LNCAP (cell line): ENCODE measurements around the gene CTDSP2.

Experiments
- CTCF ChIP-seq: fragments of 450-650 bp; IDR thresholded peaks from 2 replicates; pipeline ENCODE4 v1.5.1; 2017; ENCODE audit warnings: mild to moderate bottlenecking

The CTDSP2 gene

DNA sequence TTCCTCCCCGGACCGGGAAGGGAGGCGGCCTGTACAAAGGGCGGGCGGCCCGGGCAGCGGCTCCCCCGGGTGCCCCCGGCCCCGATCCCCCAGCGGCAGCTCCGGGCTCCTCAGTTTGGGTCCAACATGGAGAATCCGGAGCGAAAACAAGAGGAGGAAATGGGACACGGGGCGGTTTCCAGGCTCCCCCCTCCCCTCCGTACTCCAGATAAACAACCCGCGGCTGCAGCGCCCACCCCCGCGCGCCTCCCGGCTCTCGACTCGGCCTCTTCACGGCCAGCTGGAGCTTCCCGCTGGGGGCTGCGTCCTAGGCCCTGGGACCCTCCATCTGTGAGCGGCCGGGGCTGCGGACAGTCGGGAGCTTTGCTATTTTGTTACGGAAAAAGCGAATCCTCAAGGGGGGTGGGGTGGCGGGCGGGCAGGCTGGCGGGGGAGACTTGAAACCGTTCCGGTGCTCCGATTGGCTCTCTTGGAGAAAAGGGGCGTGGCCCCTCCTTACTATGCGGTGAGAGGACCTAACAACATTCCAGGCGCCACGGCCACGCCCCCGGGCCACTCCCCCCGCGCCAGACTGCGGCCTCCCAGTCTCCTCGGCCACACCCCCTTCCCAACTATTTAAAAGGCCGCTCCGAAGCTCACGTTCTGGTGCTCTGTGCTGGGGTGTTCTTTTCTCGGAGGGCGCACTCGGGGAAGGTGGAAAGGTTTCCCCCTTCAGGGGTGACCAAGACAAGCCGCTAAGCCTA is at the start of gene CTDSP2:
Gene CTDSP2 (minus strand): TSS at position 153 of the 743 bp plus-strand sequence. CDS start 294 bp downstream, outside the sequence.
- TF ChIP-seq CTCF = no peak

GRCh38 chr12:57896115-57896433 is 49.5 kb upstream of the CTDSP2 start:
- TF ChIP-seq CTCF = no peak

DNA sequence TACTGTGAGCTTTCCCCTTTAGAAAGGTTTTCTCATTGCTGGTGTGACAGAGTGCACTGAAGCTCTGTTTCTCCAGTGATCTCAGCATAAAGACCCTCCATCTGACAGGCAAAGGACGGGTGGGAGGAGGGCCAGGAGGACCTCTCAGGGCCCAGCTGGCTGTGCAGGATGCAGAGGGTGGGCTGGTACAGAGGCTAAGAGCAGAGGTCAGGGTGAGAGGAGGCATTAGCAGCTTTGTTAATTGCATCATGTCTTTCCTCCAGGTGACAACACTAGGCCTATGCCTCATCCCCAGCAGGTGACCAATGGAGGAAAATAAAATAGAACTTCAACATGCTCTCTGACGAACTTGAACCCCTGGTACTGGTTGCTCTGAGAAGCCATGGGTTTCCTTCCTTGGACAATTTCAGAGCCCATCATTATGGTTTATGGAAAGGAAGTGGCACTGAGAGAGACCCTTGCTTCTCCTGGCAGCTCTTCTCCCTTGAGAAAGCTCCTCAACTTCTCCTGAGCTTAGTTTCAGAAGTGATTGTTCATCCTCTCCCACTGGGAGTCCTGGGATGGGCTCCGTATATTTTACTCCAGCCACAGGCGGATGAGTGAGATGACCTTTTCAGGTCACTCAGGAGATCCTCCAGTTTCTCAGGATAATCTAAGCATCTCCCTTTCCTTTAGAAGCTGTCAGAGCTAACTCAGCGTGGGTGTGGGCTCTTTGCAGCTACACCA is 49.0 kb upstream of the CTDSP2 start:
- no peak for TF ChIP-seq CTCF

DNA sequence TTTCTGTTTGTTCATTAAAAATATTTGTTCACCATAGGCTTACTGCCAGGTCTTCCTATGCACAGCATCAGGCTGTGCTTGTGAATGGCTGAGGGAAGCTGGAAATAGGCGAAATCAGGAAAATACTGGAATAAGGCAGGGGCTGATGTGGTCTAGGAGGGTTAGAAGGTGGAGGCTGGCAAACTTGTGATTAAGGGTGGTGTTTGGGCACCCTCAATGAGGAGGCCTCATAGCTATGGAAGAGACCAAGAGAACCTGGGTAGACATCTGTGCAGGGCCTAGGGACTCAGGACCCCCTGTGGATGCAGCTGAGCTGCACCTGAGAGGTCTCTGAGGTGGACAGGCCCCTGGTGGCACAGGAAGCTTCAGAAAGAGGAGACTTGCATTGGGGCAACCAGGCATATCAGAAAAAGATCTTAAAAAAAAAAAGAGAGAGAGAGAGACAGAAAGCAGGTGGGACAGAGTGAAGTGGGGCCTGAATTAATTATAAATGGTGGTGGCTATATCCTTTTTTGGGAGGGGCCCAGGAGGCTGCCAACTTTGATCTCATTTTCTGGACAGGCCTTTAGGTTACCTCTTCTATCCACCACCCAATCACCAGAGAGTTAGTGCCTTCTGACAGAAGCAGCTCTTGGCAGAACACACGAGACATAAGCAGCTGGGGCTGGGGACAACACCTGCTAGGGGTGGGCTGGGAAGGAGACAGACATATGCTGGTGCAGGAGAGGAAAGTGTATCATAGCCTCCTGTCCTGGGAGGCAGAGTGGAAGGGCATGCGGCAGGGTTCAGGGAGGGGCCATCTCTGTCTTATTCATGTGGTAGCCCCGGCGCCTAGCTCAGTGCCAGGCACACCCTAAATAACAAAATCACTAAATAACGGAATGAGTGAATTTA is 48.1 kb upstream of the CTDSP2 start:
- TF ChIP-seq CTCF = no peak

DNA sequence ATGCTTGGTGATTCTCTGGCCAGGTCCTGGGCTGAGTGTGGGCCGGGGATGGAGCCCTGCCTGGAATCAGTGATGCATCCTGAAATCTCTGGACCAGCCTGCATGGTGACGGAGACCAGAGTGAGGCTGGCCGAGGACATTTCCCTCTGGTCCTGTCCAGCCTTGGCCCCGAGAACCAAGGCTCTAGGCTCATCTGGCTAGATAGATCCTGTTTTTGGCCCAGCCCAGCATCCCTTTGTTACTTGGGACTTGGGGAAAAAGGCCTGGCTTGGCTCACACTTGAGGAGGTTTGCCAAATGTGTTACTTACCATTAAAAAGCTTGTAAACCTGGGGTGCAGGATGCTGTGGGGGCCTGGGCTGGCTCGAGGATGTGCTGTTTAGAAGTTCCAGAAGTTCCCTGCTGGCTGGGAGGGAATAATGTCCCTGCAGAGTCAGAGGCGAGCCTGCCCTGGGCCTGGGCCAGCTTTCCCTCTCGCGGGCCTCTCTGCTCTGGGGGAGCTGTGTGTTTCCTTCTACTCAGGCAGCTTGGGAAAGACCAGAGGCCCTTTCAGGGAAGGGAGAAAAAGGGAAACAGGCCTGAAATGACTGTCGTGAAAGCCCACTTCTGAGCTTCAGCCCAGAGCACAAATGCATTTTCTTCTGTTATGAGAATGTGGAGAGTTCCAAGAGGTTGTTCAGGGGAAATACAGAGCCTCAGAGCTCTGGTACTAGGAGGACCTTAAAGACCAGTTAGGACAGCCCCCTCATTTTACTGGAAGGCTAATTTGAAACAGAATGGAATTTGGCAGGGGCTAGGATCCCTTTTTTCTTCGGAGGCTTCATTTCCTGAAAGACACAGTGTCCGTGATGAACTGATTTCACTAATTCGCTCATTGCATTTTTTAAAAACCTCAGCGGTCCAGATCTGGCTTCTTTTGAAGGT is 47.2 kb upstream of the CTDSP2 start:
- TF ChIP-seq CTCF = no peak

DNA sequence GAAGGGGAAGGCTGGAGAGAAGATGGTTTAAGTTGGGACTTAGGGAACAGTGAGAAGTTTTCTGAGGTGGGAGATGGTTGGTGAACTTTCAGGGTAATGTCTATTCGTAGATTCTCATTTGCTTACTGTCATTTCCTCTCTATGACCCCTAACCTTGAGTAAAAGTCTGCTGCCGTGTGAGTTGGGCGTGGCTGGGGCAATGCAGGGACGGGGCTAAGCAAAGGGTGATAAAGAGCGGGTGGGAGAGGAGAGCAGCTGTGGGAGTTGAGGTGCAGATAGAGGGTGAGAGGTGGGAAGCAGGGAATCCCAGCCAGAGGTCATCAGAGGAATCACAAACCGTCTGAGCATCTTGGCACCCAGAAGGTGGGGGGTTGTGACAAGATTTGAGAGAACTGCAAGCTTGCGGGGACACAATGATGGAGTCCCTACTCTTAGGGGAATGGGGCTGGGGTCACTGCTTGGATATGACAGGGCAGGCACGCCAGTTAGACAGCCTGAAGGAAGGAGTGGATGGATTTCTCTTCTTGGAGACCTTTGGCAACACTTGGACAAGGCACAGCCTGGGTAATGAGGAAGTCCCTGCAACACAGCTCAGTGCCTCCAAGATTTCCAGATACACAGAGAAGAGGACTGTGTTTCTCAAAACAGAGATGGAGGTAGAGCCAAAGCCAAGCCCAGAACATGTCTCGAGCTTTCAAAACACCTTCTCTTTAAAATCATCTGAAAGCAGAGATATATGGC is 45.9 kb upstream of the CTDSP2 start:
- no peak for TF ChIP-seq CTCF
